AG09319 (cell line): ENCODE results near the gene PTPRU.

Experiments used
- DNase-seq: peaks from one replicate; pipeline ENCODE4 v3.0.0-alpha.2; 2010; ENCODE audit warnings: low read depth; ENCODE audit errors: extremely low read depth
- CTCF ChIP-seq: IDR thresholded peaks from 2 replicates; pipeline ENCODE4 v1.5.1; 2011; ENCODE audit warnings: low read depth, mild to moderate bottlenecking, inconsistent platforms, low read length, moderate library complexity

The PTPRU gene

DNA sequence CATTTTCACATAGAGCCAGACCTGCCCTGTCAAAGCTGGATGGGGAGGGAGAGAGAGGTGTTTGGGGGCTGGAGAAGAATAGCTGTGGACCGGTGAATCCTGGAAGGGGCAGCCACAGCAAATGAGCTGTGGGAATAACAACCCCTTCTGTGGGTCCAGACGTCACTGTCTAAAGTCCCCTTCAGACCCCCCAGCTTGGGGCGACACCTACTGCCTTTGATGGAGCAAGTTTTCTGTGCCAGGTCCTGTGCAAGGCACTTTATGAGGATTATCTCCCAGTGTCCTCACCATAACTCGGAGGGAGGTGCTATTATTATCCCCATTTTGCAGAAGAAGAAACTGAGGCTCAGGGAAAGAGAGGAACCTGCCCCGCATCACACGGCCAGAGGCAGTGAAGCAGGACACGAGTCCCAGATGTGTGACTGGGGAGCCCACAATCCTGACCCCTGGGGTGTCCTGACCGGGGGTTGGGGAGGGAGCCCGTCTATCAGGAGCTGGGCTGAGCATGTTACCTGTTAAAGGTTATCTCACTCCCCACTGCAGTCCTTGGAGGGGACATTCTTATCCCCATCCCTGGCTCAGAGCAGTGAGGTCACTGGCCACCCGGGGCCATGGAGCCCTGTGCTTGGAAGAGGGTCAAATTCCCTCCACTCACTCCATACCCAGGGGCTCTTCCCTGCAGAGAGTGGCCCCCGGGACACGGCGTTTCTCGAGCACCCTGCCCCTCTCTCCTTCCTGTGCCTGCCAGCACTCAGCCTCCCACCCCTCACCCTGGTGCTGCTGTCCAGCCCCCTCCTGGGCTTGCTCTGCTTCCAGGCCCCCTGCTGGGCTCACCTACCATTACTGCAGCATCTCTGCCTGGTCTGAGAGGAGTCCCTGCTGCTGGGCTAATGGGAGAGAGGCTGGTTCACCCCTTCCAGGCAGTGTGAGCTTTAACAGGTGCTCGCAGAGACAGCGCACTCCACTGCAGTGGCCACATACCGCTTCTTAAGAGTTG is 132.9 kb downstream of the PTPRU start:
- no peak for TF ChIP-seq CTCF
- no peak for DNase-seq

DNA sequence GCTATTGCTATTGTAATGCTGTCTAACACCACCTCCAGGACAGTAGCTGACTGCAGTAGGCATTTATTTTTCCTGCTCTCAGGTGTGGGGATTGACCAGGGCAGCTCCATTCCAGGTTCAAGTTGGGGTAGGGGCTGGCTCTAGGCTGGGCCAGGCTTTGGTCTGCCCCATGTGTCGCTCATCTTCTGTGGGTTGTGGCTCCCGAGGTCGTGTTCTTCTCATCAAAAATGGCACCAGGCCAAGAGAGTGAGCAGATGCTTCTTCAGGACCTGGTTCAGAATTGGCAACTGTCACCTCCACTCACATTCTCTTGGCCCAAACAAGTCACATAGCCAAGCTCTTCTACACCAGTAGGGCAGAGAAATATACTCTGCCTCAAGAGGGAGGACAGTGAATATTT is 133.7 kb downstream of the PTPRU start:
- no peak for TF ChIP-seq CTCF
- no peak for DNase-seq

- DNase-seq: no peak
- TF ChIP-seq CTCF: no peak
These were observed 135.0 kb downstream of the PTPRU start for GRCh38 chr1:29371332-29371731.

GRCh38 chr1:29372108-29372507 is 135.8 kb downstream of the PTPRU start:
- no peak for TF ChIP-seq CTCF

More at GRCh38 chr1:29372108-29372507, 135.8 kb downstream of the PTPRU start:
- DNase-seq: no peak
